Mucosa of stomach (tissue), 1 donor: ENCODE results near the gene PRRG2.

Source experiments
- H3K27me3 ChIP-seq: one replicate; pipeline ENCODE4 v1.7.0; 2013; ENCODE audit warnings: mild to moderate bottlenecking, low read length; ENCODE audit not compliant: control insufficient read depth, insufficient read depth
- H3K36me3 ChIP-seq: one replicate; pipeline ENCODE4 v1.7.0; 2013; ENCODE audit warnings: low read length; ENCODE audit not compliant: control insufficient read depth, insufficient read depth
- H3K4me1 ChIP-seq: one replicate; pipeline ENCODE4 v1.7.0; 2013; ENCODE audit warnings: mild to moderate bottlenecking, low read length; ENCODE audit not compliant: control insufficient read depth, insufficient read depth
- H3K4me3 ChIP-seq: one replicate; pipeline ENCODE4 v1.7.0; 2013; ENCODE audit warnings: low read length
- H3K9ac ChIP-seq: one replicate; pipeline ENCODE4 v1.7.0; 2013; ENCODE audit warnings: mild to moderate bottlenecking, low read length, moderate library complexity
- H3K9me3 ChIP-seq: one replicate; pipeline ENCODE4 v1.7.0; 2013; ENCODE audit warnings: mild to moderate bottlenecking, low read length, moderate library complexity; ENCODE audit not compliant: control insufficient read depth
- donor health status: Pancreatic carcinoma.

Gene PRRG2

DNA sequence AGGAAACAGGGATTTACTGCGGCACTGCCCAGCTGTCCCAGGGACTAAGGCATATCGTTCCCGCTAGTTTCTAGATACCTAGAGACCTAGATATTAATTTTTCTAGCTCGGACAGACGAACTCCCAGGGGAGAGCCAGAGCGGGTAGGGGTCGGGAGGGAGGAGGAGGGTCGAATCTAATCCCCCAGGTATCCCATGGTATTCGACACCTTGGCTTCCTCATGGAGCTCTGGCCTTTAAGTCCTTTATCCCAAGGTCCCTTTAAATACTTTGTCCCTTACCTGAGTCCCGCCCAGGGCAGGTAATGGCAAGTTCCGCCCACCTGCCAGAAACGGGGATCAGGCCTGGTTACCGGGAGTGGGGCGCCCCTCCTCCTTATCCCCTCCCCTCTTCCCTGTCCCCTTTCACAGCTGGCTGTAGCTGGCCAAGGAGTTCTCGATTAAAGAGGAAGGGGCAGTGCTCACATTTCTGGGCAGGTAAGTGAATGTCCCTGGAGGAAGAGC, at the start of gene PRRG2:
Gene PRRG2, plus strand, starts transcription at position 310 of the 502 bp plus-strand sequence. CDS start 1,904 bp downstream, outside the sequence.
- Histone ChIP-seq H3K36me3 (no peaks in the 10 kb centered on the region), H3K9me3 (no peaks in the 10 kb centered on the region), H3K27me3 (no peaks in the 10 kb centered on the region), H3K9ac (peak within 1 kb of the TSS; percentile 72), H3K4me3 (peak within 1 kb of the TSS; percentile 51), H3K4me1 (peaks cover 17% of the 10 kb centered on the region)

- Histone ChIP-seq H3K9me3 (no peaks in the 10 kb centered on the region), H3K4me3 (peak overlapping the region; percentile 19), H3K4me1 (peaks cover 6% of the 10 kb centered on the region), H3K27me3 (no peaks in the 10 kb centered on the region), H3K9ac (no peak overlapping the region), H3K36me3 (no peaks in the 10 kb centered on the region)
These were observed 47.3 kb upstream of the PRRG2 start for GRCh38 chr19:49533551-49534488.

DNA sequence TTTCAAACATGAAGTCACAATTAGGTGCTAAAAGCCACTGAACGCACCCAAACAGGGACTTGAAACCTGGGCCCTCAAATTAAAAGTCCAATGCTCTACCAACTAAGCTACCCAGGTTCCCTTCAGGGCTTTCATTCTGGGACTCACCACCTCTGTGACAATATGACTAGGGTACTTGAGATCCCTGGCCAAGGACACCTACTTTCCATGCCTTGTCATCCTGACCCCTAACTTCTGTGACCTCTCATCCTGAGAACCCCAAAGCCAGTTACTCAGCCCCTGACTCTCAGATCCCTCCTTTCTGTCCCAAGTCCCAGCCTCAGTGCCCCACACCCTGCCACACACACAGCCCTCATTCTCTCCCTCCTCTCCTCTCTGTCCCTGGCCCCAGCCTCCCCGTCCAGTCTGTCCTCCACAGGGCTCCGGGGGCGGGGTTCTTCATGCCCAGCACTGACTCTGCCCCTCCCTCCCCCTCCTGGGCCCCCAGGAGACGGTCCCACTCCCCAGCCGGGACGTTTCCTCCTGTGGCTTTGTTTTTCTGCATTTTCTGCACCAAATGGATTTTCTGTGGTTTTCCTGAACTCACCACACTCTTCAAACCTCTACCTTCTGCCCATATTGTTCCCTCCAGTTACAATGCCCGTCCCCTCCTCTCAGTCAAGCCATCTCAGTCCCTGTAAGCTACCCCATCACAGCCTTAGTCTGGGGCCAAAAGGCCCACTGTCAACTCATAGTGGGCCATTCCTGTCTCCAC, 46.3 kb upstream of the PRRG2 start:
- Histone ChIP-seq H3K4me1 (peaks cover 6% of the 10 kb centered on the region), H3K4me3 (no peak overlapping the region), H3K9me3 (no peaks in the 10 kb centered on the region), H3K9ac (no peak overlapping the region), H3K36me3 (no peaks in the 10 kb centered on the region), H3K27me3 (no peaks in the 10 kb centered on the region)

GRCh38 chr19:49536921-49537462, 44.1 kb upstream of the PRRG2 start:
- no peaks in the 10 kb centered on the region for H3K27me3 ChIP-seq
- H3K9me3 ChIP-seq, result no peaks in the 10 kb centered on the region
- no peaks in the 10 kb centered on the region for H3K36me3 ChIP-seq
- H3K4me3 ChIP-seq, result no peak overlapping the region
- peaks cover 6% of the 10 kb centered on the region for H3K4me1 ChIP-seq
- H3K9ac ChIP-seq, result no peak overlapping the region

- H3K36me3 ChIP-seq, result no peaks in the 10 kb centered on the region
These were observed 42.5 kb upstream of the PRRG2 start for GRCh38 chr19:49538643-49539042.

DNA sequence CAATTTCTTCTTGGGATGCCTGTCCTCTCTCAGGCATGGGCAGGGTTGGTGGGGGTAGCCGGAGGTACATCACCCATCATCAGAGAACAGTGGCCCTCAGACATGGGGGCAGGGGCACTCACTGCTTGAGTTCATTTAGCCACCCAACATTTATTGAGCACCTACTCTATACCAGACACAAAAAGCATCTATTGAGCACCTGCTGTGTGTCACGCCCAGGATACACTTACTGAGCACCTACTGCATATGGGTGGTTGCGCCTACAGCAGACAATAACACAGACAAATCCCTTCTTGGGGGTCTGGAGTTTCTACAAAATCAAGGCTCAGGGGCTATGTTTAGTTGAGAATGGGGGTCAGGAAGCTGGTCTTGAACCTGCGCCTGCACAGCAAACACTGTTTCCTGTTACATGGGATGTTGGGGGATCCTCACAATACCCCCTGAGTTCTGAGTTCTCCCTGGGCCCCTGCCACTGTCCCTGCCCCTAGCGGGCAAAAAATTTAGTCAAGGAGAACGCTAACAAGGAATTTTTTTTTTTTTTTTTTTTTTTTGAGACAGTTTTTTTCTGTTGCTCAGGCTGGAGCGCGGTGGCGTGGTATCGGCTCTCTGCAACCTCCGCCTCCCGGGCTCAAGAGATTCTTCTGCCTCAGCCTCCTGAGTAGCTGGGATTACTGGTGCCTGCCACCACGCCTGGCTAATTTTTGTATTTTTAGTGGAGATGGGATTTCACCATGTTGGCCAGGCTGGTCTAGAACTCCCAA, 41.7 kb upstream of the PRRG2 start:
- no peaks in the 10 kb centered on the region for H3K27me3 ChIP-seq
- no peaks in the 10 kb centered on the region for H3K9me3 ChIP-seq
- no peak overlapping the region for H3K9ac ChIP-seq
- no peaks in the 10 kb centered on the region for H3K36me3 ChIP-seq
- H3K4me1 ChIP-seq, result no peaks in the 10 kb centered on the region
- no peak overlapping the region for H3K4me3 ChIP-seq

More at GRCh38 chr19:49538643-49539042, 42.5 kb upstream of the PRRG2 start:
- no peak overlapping the region for H3K4me3 ChIP-seq
- no peak overlapping the region for H3K9ac ChIP-seq
- H3K4me1 ChIP-seq, result no peaks in the 10 kb centered on the region
- no peaks in the 10 kb centered on the region for H3K27me3 ChIP-seq
- H3K9me3 ChIP-seq, result no peaks in the 10 kb centered on the region

DNA sequence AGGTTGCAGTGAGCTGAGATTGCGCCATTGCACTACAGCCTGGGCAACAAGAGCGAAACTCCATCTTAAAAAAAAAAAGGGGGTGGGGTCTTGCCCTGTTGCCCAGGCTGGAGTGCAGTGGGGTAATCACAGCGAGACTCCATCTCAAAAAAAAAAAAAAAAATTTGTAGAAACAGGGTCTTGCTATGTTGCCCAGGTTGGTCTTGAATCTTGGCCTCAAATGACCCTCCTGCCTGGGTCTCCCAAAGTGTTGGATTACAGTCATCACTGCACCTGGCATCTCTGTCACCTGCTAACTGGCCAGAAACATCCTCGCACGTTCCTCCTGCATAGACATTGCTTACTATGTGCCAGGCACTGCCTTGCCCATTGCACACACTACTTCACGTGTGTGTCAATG, 39.2 kb upstream of the PRRG2 start:
- Histone ChIP-seq H3K4me1 (peaks cover 3% of the 10 kb centered on the region), H3K9ac (no peak overlapping the region), H3K27me3 (no peaks in the 10 kb centered on the region), H3K9me3 (no peaks in the 10 kb centered on the region), H3K36me3 (no peaks in the 10 kb centered on the region), H3K4me3 (no peak overlapping the region)

GRCh38 chr19:49542446-49542845, 38.7 kb upstream of the PRRG2 start:
- Histone ChIP-seq H3K9me3 (no peaks in the 10 kb centered on the region), H3K27me3 (no peaks in the 10 kb centered on the region), H3K36me3 (no peaks in the 10 kb centered on the region), H3K4me3 (no peak overlapping the region), H3K9ac (no peak overlapping the region), H3K4me1 (peaks cover 5% of the 10 kb centered on the region)

DNA sequence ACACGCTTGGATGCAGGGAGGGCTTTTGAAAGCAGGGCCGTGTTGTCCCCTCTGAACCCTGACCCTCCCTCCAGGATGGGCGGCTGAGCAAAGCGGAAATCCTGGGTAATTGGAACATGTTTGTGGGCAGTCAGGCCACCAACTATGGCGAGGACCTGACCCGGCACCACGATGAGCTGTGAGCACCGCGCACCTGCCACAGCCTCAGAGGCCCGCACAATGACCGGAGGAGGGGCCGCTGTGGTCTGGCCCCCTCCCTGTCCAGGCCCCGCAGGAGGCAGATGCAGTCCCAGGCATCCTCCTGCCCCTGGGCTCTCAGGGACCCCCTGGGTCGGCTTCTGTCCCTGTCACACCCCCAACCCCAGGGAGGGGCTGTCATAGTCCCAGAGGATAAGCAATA, 38.1 kb upstream of the PRRG2 start:
- no peaks in the 10 kb centered on the region for H3K27me3 ChIP-seq
- no peaks in the 10 kb centered on the region for H3K36me3 ChIP-seq
- peaks cover 5% of the 10 kb centered on the region for H3K4me1 ChIP-seq
- no peak overlapping the region for H3K4me3 ChIP-seq
- no peaks in the 10 kb centered on the region for H3K9me3 ChIP-seq
- no peak overlapping the region for H3K9ac ChIP-seq

DNA sequence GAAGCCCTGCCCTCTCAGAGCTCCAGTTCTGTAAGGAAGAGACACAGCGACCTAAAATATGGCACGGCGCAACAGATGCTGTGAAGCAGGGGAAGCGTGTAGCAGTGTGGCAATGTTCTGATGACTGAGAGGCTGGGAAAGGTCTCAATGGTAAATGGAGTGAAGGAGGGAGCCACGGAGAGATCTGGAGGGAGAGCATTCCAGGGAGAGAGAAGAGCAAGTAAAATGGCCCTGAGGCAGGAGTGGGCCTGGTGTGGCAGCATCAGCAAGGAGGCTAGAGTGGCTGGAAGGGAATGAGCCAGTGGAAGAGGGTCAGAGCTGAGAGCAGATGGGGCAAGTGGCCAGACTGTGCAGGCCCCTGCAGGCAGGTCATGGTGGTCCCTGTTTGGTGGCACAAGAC, 37.0 kb upstream of the PRRG2 start:
- no peaks in the 10 kb centered on the region for H3K27me3 ChIP-seq
- no peak overlapping the region for H3K4me3 ChIP-seq
- no peaks in the 10 kb centered on the region for H3K36me3 ChIP-seq
- H3K4me1 ChIP-seq, result peaks cover 9% of the 10 kb centered on the region
- no peak overlapping the region for H3K9ac ChIP-seq
- no peaks in the 10 kb centered on the region for H3K9me3 ChIP-seq

GRCh38 chr19:49546825-49547565, 34.1 kb upstream of the PRRG2 start:
- H3K9ac ChIP-seq, result no peak overlapping the region
- H3K27me3 ChIP-seq, result no peaks in the 10 kb centered on the region
- no peaks in the 10 kb centered on the region for H3K36me3 ChIP-seq
- peaks cover 12% of the 10 kb centered on the region for H3K4me1 ChIP-seq
- H3K4me3 ChIP-seq, result no peak overlapping the region
- H3K9me3 ChIP-seq, result no peaks in the 10 kb centered on the region
